ENCODE data around the gene MBNL1.
"Not testable (repeated sequence)": the region's sequence is repeated elsewhere in the genome, so short reads cannot be mapped to it uniquely, and the experiment has no call there.

MBNL1 gene

DNA sequence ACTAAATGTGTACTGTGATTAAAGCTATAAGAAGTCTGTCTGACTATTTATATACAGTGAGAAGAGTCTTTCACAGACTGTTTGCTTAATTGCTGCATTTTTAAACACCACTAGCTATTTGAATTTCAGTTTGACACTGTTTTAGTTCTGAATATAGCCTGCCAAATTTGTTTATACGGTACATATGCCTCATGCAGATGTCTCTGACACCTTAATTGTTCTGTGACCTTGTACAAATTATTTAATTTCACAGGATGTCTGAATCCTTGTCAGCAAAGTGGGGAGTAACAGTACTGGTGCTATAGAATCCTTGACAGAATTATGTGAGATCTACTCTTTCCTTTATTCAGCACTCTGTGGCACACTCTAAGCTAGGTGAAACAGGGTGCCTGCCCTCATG is 125.5 kb downstream of the MBNL1 start:
- no peaks in the 10 kb centered on the region for H3K27me3 Mint-ChIP-seq (ENCODE audit: low read depth)
- H3K27ac Mint-ChIP-seq: no peak overlapping the region
- H3K9me3 Mint-ChIP-seq: no peaks in the 10 kb centered on the region
- H3K4me3 Mint-ChIP-seq: no peak overlapping the region
- H3K36me3 Mint-ChIP-seq (ENCODE audit: low read depth): peaks cover 38% of the 10 kb centered on the region
- peaks cover 32% of the 10 kb centered on the region for H3K4me1 Mint-ChIP-seq (ENCODE audit: low read depth)

DNA sequence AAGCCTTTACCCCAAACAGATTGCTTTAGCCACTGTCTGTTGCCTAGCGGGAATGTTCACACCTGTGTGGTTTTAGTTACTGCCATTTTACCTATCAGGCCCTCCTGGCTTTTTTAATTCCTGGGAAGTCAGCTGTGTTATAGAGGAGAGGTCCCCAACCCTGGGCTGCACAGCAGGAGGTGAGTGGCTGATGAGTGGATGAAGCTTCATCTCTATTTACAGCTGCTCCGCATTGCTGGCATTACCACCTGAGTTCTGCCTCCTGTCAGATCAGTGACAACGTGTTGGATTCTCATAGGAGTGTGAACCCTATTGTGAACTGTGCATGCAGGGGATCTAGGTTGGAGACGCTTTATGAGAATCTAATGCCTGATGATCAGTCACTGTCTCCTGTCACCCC is 127.0 kb downstream of the MBNL1 start:
- H3K27me3 Mint-ChIP-seq (ENCODE audit: low read depth): no peaks in the 10 kb centered on the region
- no peak overlapping the region for H3K4me3 Mint-ChIP-seq
- peaks cover 38% of the 10 kb centered on the region for H3K36me3 Mint-ChIP-seq (ENCODE audit: low read depth)
- no peak overlapping the region for H3K27ac Mint-ChIP-seq
- H3K4me1 Mint-ChIP-seq (ENCODE audit: low read depth): peaks cover 33% of the 10 kb centered on the region
- H3K9me3 Mint-ChIP-seq: no peaks in the 10 kb centered on the region

DNA sequence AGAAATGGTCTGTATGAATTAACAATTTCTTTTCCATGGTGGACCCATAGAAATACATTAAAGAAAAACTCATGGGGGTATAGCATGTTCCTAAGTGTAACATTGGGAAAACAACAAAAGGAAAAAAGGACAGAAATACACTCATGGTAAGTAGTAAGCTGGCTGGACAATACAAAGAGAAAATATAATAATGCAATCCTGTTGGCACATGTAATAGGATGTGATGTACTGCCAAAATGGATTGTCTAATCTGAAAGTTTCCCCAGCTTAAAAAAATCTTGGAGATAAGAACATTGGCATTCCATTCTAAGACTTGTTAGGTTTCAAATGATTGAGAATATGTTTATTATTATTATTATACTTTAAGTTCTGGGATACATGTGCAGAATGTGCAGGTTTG is 128.1 kb downstream of the MBNL1 start:
- Mint-ChIP-seq H3K4me3 (no peak overlapping the region), H3K27me3 (ENCODE audit: low read depth) (no peaks in the 10 kb centered on the region), H3K9me3 (no peaks in the 10 kb centered on the region), H3K27ac (no peak overlapping the region), H3K4me1 (ENCODE audit: low read depth) (peaks cover 34% of the 10 kb centered on the region), H3K36me3 (ENCODE audit: low read depth) (peaks cover 38% of the 10 kb centered on the region)

DNA sequence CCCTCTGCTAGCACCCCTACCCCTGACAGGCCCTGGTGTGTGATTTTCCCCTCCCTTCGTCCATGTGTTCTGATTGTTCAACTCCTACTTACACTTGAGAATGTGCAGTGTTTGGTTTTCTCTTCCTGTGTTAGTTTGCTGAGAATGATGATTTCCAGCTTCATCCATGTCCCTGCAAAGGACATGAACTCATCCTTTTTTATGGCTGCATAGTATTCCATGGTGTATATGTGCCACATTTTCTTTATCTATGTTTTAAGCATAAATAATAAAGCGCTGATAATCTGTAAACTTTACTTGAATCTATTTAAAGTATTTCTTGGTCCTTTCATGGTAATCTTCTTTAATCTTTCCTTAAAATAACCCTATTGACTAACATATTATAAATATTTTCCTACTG is 128.6 kb downstream of the MBNL1 start:
- H3K27me3 Mint-ChIP-seq (ENCODE audit: low read depth); H3K4me3 Mint-ChIP-seq; H3K9me3 Mint-ChIP-seq: not testable (repeated sequence)
- Mint-ChIP-seq H3K4me1 (ENCODE audit: low read depth) (peaks cover 38% of the 10 kb centered on the region), H3K27ac (peak overlapping the region; percentile 13), H3K36me3 (ENCODE audit: low read depth) (peaks cover 38% of the 10 kb centered on the region)

DNA sequence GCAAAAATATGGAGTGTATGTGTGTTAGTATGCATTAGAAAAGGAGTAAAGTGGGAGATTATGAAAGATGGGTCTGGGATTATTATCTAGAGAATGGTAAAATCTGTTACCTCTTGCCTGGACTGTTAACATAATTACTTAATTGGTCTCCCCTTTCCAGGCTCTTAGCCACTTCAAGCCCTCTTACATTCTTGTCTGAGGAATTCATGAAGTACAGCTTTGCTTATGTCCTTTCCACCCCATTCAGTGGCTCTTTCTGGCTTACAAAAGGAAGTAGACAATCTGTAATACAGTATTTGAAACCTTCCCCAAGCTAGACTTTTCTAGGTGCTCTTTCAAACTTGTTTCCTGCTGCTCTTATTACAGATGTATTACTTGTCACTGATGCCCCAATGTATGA is 129.8 kb downstream of the MBNL1 start:
- H3K27me3 Mint-ChIP-seq (ENCODE audit: low read depth): no peaks in the 10 kb centered on the region
- no peaks in the 10 kb centered on the region for H3K9me3 Mint-ChIP-seq
- no peak overlapping the region for H3K4me3 Mint-ChIP-seq
- peaks cover 40% of the 10 kb centered on the region for H3K36me3 Mint-ChIP-seq (ENCODE audit: low read depth)
- H3K27ac Mint-ChIP-seq: no peak overlapping the region
- peaks cover 45% of the 10 kb centered on the region for H3K4me1 Mint-ChIP-seq (ENCODE audit: low read depth)

DNA sequence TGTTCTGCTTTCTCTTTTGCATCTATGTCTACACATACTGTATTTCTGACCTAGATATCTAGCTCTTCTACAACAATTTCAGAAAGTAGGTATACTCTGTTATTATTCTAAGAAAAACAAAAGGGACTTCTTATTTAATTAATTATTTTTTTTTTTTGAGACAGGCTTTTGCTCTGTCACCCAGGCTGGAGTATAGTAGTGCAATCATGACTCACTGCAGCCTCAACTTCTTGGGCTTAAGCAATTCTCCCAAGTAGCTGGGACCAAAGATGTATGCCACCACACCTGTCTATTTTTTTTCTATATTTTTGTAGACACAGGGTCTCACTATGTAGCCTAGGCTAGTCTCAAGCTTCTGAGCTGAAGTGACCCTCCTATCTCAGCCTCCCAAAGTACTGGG is 130.6 kb downstream of the MBNL1 start:
- H3K27ac Mint-ChIP-seq: peak overlapping the region; percentile 34
- H3K4me1 Mint-ChIP-seq (ENCODE audit: low read depth): peaks cover 52% of the 10 kb centered on the region
- no peaks in the 10 kb centered on the region for H3K27me3 Mint-ChIP-seq (ENCODE audit: low read depth)
- no peak overlapping the region for H3K4me3 Mint-ChIP-seq
- peaks cover 38% of the 10 kb centered on the region for H3K36me3 Mint-ChIP-seq (ENCODE audit: low read depth)
- no peaks in the 10 kb centered on the region for H3K9me3 Mint-ChIP-seq

DNA sequence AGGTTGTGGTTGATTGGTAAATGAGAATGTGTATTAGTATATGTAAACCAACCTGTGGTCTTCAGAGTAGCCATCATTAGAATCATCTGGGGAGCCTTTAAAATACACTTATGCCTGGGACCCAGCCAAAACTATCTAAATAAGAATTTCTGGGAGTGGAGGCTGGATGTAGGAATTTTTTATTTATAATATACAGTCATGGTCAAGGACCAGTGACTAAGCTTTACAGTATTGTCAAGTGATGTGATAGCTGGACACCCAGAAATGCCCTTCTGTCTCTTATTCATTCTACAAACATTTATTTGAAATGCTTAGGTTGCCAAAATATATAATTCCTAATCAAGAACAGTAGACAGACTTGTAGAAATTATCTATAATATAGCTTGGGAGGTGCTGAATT is 132.2 kb downstream of the MBNL1 start:
- peak overlapping the region; percentile 11 for H3K27ac Mint-ChIP-seq
- H3K4me1 Mint-ChIP-seq (ENCODE audit: low read depth): peaks cover 59% of the 10 kb centered on the region
- H3K9me3 Mint-ChIP-seq: no peaks in the 10 kb centered on the region
- H3K36me3 Mint-ChIP-seq (ENCODE audit: low read depth): peaks cover 30% of the 10 kb centered on the region
- no peaks in the 10 kb centered on the region for H3K27me3 Mint-ChIP-seq (ENCODE audit: low read depth)
- H3K4me3 Mint-ChIP-seq: no peak overlapping the region

DNA sequence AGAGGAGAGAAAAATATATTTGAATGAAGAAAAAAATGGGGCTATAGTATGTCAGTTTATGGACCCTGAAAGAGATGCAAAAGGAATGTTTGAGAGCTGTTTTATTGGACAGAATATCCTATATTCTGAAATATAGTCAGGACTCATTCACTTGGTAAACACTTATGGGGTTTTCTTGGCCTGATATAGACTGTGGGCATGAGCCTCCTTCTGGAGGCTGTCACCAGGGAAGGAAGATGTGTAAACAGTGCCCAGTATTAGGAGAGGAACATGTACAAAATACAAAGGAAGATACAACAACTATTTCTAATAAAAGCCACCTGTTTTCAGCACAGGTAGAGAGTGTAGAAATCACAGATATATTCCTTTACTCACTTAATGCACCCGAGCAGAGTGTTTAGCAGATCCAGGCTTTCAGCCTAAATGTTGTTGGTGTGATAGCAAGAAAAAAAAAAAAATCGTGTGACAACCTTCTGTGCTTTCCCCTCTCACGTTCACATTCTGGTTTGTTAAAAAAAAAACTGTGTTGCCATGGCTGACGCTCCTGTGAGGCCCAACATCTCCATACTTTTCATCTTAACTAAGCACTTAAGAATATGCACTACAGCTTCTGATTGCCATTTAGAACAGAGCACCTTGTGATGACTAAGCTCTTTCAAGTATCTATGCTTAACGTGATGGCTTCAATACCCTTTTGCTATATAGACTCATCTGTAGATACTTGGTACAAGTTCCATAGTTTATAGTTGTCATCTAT is 134.1 kb downstream of the MBNL1 start:
- Mint-ChIP-seq H3K27me3 (ENCODE audit: low read depth) (no peaks in the 10 kb centered on the region), H3K4me3 (no peak overlapping the region), H3K36me3 (ENCODE audit: low read depth) (peaks cover 25% of the 10 kb centered on the region), H3K4me1 (ENCODE audit: low read depth) (peaks cover 64% of the 10 kb centered on the region), H3K27ac (peak overlapping the region; percentile 71), H3K9me3 (no peaks in the 10 kb centered on the region)

DNA sequence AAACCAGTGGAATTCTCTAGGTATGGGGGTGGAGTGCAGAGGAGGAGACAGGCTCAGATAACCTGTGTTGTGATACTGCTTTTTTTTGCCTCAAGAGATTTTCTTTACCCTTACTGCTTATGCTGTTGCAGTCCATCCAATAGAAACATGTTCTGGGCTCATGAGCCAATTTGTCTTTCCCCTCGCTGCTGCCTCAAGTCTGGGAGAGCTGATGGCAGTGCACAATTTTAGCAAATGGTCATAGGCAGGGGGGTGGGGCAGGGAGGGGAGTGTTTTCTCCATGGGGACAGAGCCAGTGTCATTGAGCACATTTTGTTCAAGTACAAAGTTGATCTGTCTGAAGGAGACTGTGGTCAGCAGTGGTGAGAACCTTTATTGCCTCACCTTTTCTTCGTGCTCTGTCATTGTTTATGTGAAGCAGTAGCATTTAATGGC is 134.9 kb downstream of the MBNL1 start:
- Mint-ChIP-seq H3K9me3 (no peaks in the 10 kb centered on the region), H3K27ac (peak overlapping the region; percentile 71), H3K27me3 (ENCODE audit: low read depth) (no peaks in the 10 kb centered on the region), H3K4me1 (ENCODE audit: low read depth) (peaks cover 66% of the 10 kb centered on the region), H3K4me3 (no peak overlapping the region), H3K36me3 (ENCODE audit: low read depth) (peaks cover 25% of the 10 kb centered on the region)

DNA sequence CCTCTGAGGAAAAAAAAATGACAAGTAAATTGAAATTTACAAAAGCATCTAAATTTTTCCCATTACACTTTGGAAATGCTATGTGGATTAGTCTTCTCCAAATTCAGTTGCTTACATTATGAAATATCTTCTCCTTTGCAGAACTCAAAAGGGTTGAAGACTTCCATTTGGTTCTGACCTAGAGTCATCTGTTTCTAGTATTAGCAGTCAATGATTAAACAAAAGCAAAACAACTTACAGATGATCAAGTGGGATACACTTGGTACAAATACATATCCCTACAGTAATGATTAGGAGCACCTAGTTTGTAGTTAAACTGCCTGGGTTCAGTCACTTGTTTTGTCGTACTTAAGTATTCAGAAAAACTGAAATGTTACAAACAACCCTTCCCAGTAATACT is 136.2 kb downstream of the MBNL1 start:
- Mint-ChIP-seq H3K27me3 (ENCODE audit: low read depth) (no peaks in the 10 kb centered on the region), H3K9me3 (no peaks in the 10 kb centered on the region), H3K27ac (no peak overlapping the region), H3K4me1 (ENCODE audit: low read depth) (peaks cover 60% of the 10 kb centered on the region), H3K4me3 (no peak overlapping the region), H3K36me3 (ENCODE audit: low read depth) (peaks cover 21% of the 10 kb centered on the region)

DNA sequence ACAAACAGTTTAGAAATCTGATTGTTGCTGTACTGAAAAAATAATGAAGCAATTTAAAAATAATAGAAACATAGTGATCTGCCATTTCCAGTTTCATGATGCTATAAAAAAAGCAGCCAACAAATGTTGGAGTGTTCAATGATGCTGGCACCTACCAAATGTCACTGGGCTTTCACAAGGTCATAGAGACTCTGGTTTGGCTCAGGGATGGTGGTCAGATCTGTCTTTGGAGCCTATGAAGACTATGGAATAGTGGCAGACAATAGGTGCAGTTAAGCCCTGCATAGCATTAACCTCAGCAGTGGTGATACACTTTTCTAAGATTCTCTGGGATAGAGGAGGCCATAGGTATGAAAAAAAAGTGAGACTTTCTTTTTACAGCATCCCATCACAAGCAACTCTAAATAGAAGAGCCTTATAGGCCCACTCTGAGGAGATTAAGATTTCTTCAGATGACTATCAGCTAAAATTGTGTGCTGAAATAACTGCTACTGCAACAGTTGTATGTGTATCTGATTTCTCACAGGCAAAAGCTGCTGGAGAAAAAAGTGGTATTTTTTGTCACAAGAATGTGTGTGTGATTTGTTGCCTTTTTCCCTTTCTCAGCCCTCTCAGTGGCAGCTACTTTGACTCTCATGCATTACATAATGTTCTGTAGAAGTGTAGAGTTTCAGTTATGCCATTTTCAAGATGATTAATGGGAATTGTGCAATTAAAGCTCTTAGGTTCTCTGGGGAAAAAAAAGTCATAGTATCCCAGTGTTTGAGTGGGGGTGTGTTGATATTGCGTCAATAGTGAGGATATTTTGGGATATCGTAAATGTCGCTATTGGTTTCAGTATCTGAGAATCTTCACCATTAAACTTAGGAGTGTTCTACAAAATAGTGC is 137.4 kb downstream of the MBNL1 start:
- Mint-ChIP-seq H3K4me1 (ENCODE audit: low read depth) (peaks cover 56% of the 10 kb centered on the region), H3K27ac (no peak overlapping the region), H3K36me3 (ENCODE audit: low read depth) (peaks cover 19% of the 10 kb centered on the region), H3K9me3 (no peaks in the 10 kb centered on the region), H3K27me3 (ENCODE audit: low read depth) (no peaks in the 10 kb centered on the region), H3K4me3 (no peak overlapping the region)

DNA sequence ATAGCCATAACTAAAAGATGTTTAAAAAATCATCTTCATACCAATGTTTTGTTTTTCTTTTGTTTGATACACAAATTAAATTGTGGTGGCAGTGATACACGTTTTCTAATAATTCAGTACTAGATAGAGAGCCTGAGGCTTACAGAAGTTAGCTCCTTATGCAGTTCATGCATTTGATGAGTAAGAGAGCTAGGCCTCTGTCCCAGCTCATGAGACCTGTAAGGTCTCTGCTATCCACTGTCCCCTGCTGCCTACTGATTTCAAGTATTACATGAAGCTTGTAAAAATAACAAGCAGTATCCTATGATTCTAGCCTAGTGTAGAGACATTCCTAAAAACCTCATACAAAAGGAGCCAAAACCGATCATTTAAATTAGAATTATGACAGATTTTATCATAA is 144.5 kb downstream of the MBNL1 start:
- Mint-ChIP-seq H3K4me3 (no peak overlapping the region), H3K9me3 (no peaks in the 10 kb centered on the region), H3K27me3 (ENCODE audit: low read depth) (no peaks in the 10 kb centered on the region), H3K27ac (no peak overlapping the region), H3K4me1 (ENCODE audit: low read depth) (peaks cover 32% of the 10 kb centered on the region), H3K36me3 (ENCODE audit: low read depth) (peaks cover 27% of the 10 kb centered on the region)

DNA sequence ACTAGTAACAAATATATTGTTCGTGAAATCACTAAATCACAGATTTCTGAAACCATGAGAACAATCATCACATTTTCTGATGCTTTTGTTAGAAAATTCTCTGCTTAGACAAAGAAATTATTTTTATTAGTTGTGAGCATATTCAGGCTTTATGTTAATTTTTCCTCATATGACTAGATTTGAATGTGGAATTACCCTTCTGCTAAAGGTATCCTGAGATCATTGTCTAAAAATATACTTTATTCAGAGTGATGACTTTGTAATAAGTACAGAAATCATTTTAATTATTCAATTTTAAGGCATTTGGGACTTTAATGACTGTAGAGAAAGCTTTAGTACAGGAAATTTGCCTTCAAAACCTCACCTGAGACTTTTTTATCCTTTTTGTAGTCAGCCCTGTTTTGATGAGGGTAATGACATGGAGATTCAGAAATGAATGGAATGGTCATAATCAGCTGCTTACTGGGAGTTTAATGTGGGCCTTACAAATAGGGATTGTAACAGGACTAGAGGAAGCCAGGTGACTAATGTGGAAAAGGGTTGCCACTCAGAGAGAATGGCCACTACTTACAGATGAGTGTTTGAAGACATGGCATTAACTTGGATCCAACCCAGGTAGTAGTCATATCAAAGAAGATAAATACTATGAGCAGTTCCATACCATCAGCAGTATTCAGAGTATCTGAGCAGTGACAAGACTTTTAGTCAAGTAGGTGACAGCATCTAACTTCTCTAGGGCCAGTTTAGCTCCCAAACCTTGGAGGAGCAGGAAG is 148.3 kb downstream of the MBNL1 start:
- no peaks in the 10 kb centered on the region for H3K27me3 Mint-ChIP-seq (ENCODE audit: low read depth)
- H3K4me1 Mint-ChIP-seq (ENCODE audit: low read depth): peaks cover 46% of the 10 kb centered on the region
- H3K9me3 Mint-ChIP-seq: peaks cover 4% of the 10 kb centered on the region
- H3K27ac Mint-ChIP-seq: peak overlapping the region; percentile 13
- H3K4me3 Mint-ChIP-seq: no peak overlapping the region
- H3K36me3 Mint-ChIP-seq (ENCODE audit: low read depth): peaks cover 54% of the 10 kb centered on the region

DNA sequence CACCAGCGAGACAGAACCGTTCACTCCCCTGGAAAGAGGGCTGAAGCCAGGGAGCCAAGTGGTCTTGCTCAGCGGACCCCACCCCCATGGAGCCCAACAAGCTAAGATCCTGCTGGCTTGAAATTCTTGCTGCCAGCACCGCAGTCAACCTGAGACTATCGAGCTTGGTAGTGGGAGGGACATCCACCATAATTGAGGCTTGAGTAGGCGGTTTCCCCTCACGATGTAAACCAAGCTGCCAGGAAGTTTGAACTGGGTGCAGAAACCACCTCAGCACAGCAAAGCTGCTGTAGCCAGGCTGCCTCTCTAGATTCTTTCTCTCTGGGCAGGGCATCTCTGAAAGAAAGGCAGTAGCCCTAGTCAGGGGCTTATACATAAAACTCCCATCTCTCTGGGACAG is 151.0 kb downstream of the MBNL1 start:
- H3K4me1 Mint-ChIP-seq (ENCODE audit: low read depth): peaks cover 59% of the 10 kb centered on the region
- H3K27ac Mint-ChIP-seq: peak overlapping the region; percentile 46
- H3K9me3 Mint-ChIP-seq: peaks cover 18% of the 10 kb centered on the region
- H3K27me3 Mint-ChIP-seq (ENCODE audit: low read depth): no peaks in the 10 kb centered on the region
- peak overlapping the region; percentile 22 for H3K4me3 Mint-ChIP-seq
- peaks cover 74% of the 10 kb centered on the region for H3K36me3 Mint-ChIP-seq (ENCODE audit: low read depth)

Measured in T-helper 1 cell treated with Interleukin-12 subunit alpha and Interleukin-12 subunit beta and Interleukin-4 antibody, amounts not matched to agents 30 μg/mL and 1 μg/mL, for 36 hours (primary cell).